ENCODE results near the gene ECPAS.
A peak's percentile ranks its signal among the peaks of the same experiment; 100 is the strongest.
"Not testable (repeated sequence)": the region's sequence is repeated elsewhere in the genome, so short reads cannot be mapped to it uniquely, and the experiment has no call there.

The ECPAS gene

DNA sequence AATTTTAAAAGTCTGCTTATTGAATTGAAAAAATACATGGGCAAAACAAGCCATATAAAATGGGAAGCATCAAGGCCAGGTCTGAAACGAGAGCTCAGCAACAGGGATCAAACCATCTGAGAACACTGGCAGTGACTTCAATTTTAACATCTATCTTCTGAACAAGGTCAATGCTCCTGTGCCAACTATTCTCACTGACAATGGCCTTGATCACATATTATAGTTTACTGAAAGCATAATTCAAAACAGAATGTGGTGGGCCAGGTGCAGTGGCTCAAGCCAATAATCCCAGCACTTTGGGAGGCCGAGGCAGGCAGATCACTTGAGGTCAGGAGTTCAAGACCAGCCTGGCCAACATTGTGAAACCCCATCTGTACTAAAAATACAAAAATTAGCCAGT, 9.0 kb downstream of the ECPAS start:
- no peak for DNase-seq

DNA sequence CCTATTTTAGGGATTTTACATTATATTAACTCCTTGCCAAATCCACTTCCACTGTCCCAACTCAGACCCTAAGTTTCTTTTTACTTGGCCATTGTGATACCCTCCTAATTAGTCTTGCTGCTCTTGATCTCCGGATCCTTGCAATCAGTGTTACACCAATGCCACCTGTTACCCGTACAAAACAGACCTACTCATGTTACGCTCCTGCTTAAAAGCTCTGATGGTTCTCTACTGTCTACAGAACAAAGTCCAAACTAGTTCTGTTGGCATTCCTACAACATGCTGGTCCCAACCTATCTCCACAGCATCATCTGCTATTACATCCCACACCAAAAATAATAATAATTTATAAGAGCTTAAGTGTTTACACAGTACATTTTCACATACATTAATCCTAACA, 9.8 kb downstream of the ECPAS start:
- DNase-seq, result no peak

GRCh38 chr9:111467778-111468367, 16.3 kb downstream of the ECPAS start:
- no peak for DNase-seq

DNA sequence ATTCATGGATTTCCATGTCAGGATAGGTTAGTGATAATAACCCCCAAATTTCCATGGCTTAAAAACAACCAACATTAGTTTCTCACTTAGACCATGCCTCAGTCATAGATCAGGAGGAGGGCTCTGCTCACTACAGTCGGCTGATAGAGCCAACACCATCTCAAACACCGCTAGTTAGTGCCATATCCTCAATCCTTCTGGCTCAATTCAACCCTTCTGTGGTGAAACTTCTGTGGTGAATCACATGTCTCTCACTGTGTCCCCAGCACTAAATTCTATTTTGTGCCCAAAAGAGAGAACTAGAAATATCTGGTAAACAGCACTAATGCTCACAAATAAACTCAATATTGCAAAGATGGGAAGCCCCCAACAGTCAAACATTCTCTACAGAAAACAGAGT, 21.1 kb downstream of the ECPAS start:
- DNase-seq, result no peak

DNA sequence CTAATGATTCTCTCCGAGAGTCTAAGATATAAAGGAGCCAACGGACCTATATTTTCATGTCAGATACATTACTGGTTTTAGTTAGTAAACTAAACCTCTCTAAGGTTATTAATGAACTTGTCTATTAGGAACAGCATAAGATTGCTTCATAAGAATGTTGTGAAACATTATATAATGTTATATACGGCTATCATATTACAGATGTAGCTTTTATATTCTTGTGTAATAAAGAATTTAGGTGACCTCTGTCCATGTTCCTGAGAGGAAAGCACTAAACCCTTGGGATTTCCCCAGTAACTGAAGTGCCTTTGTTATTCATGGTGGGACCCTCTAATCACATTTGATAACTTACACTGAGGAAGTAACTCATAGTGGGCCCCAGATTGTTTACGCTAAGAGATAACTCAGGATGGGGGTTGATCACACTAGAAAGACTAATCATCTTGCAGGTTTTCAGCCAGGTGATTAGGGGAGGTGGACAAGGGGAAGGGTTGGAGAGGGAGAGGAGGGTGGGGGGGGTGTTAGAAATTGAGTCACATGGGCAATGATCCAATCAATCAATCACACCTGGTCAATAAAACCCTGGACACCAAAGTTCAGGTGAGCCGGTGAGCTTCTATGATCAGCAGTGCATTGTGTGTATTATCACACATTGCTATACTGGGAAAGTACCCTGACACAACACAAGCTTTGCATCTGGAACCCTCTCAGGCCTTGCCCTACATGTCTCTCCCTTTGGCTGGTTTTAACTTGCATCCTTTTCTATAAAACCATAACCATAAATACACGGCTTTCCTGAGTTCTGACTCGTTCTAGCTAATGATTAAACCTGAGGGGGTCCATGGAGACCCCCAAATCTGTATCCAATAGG, 25.8 kb downstream of the ECPAS start:
- no peak for DNase-seq

DNA sequence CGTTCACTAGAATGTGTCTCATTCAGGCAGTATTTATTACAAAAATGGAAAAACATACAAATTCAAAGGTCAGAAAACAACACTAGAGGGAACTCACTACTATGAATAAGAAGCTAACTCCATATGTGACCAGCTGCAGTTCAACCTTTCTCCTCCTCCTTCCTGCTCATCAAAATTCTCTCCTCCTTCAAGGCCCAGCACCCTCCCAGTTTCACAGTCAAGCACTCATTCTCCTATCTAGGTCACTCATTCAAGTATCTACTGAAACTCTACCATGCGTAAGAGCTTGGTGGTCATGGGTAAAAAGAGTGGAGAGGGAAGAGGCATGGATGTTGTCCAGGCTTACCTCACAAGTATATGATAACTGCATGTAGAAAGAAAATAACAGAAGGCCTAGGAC, 27.7 kb downstream of the ECPAS start:
- DNase-seq, result no peak

GRCh38 chr9:111455638-111456037, 28.5 kb downstream of the ECPAS start:
- no peak for DNase-seq

DNA sequence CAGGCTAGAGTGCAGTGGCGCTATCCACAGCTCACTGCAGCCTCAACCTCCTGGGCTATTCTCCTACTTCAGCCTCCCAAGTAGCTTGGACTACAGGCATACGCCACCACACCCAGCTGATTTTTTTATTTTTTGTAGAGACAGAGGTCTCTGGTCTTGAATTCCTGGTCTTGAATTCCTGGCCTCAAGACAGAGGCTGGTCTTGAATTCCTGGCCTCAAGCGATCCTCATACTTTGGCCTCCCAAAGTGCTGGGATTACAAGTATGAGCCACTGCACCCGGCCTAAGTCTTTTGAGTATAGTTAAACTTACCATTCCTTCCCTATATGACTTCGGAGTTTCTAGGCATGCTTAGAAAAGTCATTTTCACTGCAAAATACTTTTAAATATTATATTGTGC, 29.4 kb downstream of the ECPAS start:
- DNase-seq, result no peak

GRCh38 chr9:111451570-111451969, 32.6 kb downstream of the ECPAS start:
- DNase-seq, result no peak

- no peak for DNase-seq
Measured at GRCh38 chr9:111450124-111450523, 34.1 kb downstream of the ECPAS start.

DNA sequence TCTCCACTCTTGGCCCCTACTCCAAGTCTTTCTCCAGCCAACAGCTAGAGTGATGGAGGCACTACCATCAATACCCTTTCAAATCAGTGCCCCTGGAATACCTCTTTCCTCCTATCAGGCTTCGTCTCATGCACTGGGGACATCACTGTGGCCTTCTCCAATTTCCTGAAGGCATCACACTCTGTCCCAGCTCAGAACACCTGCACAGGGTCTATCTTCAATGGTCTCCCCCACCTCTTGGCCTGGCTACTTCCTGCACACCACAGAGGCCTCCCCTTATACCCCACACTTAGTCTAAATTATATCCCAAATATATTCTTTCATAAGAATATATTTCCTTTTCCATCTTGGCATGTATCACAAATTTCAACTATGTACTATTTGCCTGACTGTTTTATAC, 34.5 kb downstream of the ECPAS start:
- no peak for DNase-seq

- not testable (repeated sequence) for DNase-seq
Measured at GRCh38 chr9:111445799-111446198, 38.4 kb downstream of the ECPAS start.

GRCh38 chr9:111443454-111443853, 40.7 kb downstream of the ECPAS start:
- DNase-seq, result no peak

DNA sequence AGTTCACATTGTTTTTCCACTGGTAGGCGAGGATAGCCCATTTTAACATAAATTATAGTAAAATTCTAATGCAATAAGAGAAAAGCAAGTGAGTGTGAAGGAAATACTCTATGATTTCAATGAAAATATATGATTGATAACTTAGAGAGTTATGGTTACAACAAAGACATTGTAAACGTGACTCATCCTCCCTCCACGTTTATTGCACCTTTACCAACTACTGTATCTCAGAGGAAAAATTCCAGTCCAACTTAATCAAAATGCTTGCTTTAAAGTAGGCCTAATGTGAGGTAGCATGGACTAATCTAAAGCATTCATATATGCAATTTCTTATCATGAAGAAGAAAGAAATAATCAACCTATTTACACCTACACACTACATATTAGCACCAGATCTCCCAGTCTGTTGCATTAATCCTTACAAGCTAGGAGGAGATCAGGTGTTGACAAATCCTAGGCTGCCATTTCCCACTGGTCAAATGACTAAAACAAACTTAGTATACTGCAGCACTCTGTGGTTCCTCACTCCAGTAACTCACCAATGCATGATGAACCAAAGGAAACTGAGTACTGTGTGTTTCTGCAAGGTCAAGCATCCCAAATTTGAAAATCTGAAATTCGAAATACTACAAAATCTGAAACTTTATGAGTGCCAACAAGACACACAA, 41.7 kb downstream of the ECPAS start:
- no peak for DNase-seq

DNA sequence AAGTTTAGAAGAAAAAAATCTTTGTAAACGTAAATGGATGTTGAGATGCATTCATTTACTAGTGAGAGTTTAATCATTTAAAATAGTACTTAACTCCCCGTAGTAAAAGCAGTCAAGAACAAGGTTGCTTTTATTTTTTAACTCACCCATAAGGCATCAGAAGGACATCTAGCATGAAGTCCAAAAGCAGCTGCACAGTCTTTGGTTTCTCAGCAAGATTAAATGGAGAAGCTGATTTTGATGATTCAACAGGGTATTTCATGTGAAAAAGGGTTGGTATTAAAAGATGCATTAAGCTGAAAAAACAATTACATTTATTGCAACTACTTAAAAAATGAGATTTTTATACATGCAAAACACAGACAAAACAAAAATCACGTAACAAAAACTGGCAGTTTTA, 44.0 kb downstream of the ECPAS start:
- no peak for DNase-seq

DNA sequence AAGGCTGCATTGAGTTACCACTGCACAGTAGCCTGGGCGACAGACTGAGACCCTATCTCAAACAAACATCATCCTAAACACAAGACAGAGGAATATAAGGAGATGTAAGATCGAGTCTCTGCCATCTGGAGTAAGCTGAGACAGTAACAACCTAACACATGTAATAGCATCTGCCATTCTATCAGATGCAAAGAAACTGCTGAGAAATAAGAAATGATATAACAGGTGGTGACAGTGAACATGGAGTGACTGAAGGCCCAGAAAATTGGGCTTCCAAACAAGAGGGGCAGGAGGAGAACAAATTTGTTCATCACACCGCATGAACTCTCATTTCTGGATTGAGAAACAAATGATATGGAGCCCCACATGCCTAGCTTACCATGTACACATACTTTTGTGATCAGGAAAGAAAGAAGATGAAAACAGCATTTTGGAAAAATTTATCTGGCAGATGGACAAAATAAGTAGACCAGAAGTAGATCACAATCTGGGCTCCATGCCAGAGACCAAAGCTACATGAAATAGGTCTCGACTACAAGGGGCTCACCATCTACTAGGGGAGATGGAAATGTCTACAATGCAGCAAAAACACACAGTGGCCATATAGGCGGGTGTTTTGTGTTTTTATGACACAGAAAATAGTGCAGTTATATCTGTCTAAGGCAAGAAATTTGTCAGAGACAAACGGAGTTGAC, 45.5 kb downstream of the ECPAS start:
- no peak for DNase-seq

DNA sequence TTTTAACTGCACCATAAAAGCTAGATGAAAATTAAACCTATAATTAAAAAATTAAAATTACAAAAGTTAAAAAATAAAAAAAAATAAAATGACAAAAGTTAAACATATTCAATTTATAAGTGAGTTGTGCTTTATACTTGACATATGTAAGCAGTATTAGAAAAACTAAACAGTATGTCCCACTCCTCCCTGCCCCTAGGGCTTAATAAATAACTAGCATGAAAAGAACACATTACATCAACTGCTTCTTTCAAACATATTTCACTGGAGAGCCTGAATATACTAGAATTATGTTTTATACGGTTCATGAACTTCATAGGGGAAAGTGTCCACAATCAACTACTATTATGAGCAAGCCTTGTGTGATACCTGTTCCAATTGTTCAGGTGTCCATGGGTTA, 47.6 kb downstream of the ECPAS start:
- DNase-seq, result no peak

- DNase-seq, result no peak
Measured at GRCh38 chr9:111433082-111433481, 51.1 kb downstream of the ECPAS start.

DNA sequence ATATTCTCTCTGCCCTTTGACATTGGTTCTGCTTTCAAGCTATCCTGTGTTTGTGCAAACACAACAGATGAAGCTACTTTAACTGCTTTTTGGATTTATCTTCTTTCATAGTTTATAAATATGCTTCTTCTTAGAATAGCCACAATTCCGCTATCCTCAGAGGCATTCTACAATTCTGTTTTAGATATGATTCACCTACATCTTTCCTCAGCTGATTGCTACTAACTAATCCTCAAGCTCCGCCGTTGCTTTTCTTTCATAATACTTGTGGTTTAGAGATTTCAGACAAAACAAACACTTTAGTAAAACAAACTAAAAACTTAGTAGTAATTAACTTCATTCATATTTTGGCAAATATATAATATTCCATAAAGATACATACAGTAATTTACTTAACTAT, 52.5 kb downstream of the ECPAS start:
- DNase-seq, result no peak

DNA sequence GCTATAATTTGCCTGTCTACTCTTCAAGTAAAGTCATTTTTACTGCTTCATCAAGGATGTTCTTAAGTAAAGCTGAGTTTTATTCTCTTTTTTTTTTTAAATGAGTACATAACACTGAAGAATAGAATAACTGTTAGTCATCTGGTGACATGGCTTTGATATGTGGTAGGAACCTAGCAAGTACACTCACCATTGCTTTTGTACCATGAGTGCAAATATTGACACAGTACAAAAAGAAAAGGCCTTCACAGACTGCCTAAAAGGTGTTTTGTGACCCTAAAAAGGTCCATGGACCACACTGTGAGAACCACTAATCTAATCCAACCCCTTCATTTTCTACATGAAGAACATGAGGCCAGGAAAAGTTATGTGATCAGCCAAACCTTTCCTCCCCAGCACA, 55.0 kb downstream of the ECPAS start:
- no peak for DNase-seq

- peak in 1 of 2 experiments; percentile 1 for DNase-seq
Measured at GRCh38 chr9:111427186-111427585, 57.0 kb downstream of the ECPAS start.

DNA sequence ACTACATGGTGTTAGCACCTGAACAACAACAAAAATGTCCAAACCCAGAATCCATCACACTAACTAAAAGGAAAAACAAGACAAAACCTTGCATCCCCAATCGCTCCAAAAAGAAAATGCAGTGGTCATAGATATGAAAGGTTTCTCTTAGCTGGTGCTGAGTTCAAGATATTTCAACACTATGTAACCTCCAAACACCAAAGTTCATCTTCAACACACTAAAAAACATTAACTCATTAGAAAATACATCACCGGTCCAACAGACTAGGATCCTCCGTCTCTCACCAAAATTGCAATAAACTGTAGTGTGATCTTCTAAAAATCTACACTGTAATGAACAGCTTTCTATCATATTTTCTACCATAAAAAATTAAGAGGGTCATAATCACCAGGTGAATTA, 60.8 kb downstream of the ECPAS start:
- no peak for DNase-seq

GRCh38 chr9:111414406-111414805, 69.8 kb downstream of the ECPAS start:
- DNase-seq, result no peak

DNA sequence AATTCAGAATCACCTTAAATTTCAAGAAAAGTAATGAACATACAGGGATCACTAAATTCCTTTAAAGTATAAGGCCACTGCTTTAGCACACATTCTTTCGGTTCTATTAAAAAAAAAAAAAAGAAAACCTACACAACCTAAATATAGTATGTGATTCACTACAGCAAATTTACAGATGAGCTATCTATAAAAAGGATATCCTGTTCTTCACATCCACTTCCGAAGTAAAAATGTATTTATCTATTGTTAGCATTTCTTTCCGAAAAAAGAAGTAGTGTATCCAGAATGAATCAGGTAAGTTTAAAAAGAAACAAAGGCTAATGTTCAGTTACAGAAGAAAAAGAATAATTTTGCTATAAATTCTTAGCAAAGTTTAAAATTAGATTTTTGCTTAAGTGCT, 70.2 kb downstream of the ECPAS start:
- DNase-seq, result no peak
